Right lobe of liver (tissue), 6 donors: ENCODE results near the gene FOXD4L6. TPM values are rescaled to one million over a fixed set of nuclear protein-coding genes. Genes with fewer than 3 reads are reported as not detected.
A peak's percentile ranks its signal among the peaks of the same experiment; 100 is the strongest.
"Not testable (repeated sequence)": the region's sequence is repeated elsewhere in the genome, so short reads cannot be mapped to it uniquely, and the experiment has no call there.

ENCODE experiments used
- ATAC-seq, 4 donors: fragments of 200-7000 bp; cut with Tn5 transposase; one replicate each; pipeline ENCODE4 v1.9.1; 2020; ENCODE audit warnings: mild to moderate bottlenecking in 4 of 4, moderate library complexity in 4 of 4
- DNase-seq, 3 donors: peaks; one replicate each; pipeline ENCODE4 v3.0.0-alpha.2; 2020
- H3K27ac ChIP-seq, 3 donors: fragments of 200-600 bp; one replicate each; pipeline ENCODE4 v1.8.0; 2022
- H3K27me3 ChIP-seq, 2 donors: fragments of 200-600 bp; one replicate each; pipeline ENCODE4 v1.8.0; 2022
- H3K36me3 ChIP-seq, 4 donors: fragments of 200-600 bp; sonication (generic) in 1 of 4; one replicate each; pipeline versions ENCODE4 v1.5.1 to v1.8.0; 2017 to 2022; ENCODE audit warnings: control low read depth in 1 of 4
- H3K4me1 ChIP-seq, 4 donors: fragments of 200-600 bp; sonication (generic) in 1 of 4; one replicate each; pipeline versions ENCODE4 v1.5.1 to v1.8.0; 2017 to 2022; ENCODE audit warnings: control low read depth in 1 of 4
- H3K4me3 ChIP-seq, 3 donors: fragments of 200-600 bp; one replicate each; pipeline ENCODE4 v1.8.0; 2022
- H3K9me3 ChIP-seq, 4 donors: fragments of 200-600 bp; sonication (generic) in 1 of 4; one replicate each; pipeline versions ENCODE4 v1.5.1 to v1.8.0; 2017 to 2022; ENCODE audit warnings: control low read depth in 1 of 4
- WGBS: methylation state at CpG from one replicate; pipeline ENCODE4 v1.1.6; 2018; ENCODE audit warnings: low coverage, low lambda C conversion rate; ENCODE audit not compliant: insufficient coverage; ENCODE audit errors: missing lambda C conversion rate; 5-methylcytosine and 5-hydroxymethylcytosine counted together
- intact Hi-C, 2 donors: fragments of 100-400 bp; cut with DNase I; formaldehyde crosslinking; loops; one replicate each; pipeline versions ENCODE4 v1.11.2 to v1.14.1; 2022
- long read RNA-seq: library from polyadenylated mRNA; unstranded; transcript quantifications from one replicate; pipeline ENCODE4 v2.0.0, GENCODE V29; 2019
- total RNA-seq, 6 experiments: library from RNA; depleted of rRNA in 2 of 6; stranded (reverse); fragments of >200 nt in 2 of 6; fragmentation: NEBNext Ultra II Directional in 3 of 6; extraction: Animal tissue kit (Norgen Biotek cat#: 25700) in 3 of 6; gene quantifications; one replicate each; pipeline versions ENCODE4 v1.1.0 to v1.2.4, GENCODE V29; 2016 to 2023
- donor health status: DM: no; HTN: yes; CAD: no.
- donor health status: DM: no; HTN: no; CAD: no.
- donor health status: DM: no; HTN: no; CAD: no.
- donor health status: DM: no; HTN: yes; CAD: no.
- donor health status: DM: no; HTN: yes; CAD: no.

FOXD4L6 gene
- total RNA-seq: not detected
- long read RNA-seq: 0 reads

DNA sequence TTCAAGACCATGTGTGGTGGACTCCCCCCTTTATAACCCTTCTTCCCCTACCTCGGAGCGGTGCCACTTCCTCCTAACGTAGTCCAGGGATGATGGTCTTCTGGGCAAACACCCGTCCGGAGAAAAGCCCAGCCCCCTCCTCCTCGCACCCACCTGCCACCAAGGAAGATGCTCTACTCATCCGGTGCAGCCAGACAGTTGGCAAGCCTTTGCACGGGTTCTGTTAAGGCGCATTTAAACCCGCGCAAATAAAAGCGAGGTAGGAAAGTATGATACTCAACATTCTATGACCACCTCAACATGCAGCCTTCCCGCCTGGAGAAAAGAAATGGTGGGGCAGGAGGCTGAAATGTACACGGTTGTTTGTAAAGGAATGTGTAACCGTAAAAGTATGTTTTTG is at the start of gene FOXD4L6:
FOXD4L6 (minus strand) TSS at position 101 of the 400 bp plus-strand sequence. CDS start 298 bp downstream, outside the sequence.
- H3K27me3 ChIP-seq, H3K27ac ChIP-seq, ATAC-seq, H3K9me3 ChIP-seq, H3K36me3 ChIP-seq, H3K4me1 ChIP-seq, H3K4me3 ChIP-seq, intact Hi-C loops, DNase-seq: not testable (repeated sequence)
- WGBS: no CpG with 5 or more reads among the region's 15 CpGs

DNA sequence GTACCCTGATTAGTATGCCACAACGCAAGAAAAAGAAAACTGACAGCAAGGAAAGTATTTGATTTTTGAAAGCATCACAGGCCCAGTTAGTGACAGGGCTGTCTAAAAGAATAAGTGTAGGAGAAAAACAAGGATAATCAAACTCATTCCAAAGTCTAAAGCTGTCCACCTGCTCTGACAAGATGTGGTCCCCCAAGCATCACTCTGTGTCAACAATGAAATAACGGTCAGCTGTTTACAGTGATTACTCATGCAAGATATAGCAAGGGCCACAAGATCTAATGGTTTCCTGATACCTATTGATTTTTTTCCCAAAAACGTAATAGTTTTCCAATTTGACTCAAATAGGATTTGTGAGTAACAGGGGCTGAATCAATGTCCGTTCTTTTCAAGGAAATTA is 46.5 kb upstream of the FOXD4L6 start:
- 34% methylated on average over 2 of the region's 4 CpGs for WGBS
- ATAC-seq, intact Hi-C loops, H3K36me3 ChIP-seq, H3K27ac ChIP-seq, H3K9me3 ChIP-seq, H3K4me1 ChIP-seq, H3K4me3 ChIP-seq, DNase-seq, H3K27me3 ChIP-seq: not testable (repeated sequence)

DNA sequence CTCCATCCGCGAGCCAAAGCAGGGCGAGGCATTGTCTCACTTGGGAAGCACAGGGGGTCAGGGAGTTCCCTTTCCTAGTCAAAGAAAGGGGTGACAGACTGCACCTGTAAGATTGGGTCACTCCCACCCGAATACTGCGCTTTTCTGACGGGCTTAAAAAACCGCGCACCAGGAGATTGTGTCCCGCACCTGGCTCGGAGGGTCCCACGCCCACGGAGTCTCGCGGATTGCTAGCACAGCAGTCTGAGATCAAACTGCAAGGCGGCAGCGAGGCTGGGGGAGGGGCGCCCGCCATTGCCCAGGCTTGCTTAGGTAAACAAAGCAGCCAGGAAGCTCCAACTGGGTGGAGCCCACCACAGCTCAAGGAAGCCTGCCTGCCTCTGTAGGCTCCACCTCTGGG is 21.6 kb upstream of the FOXD4L6 start:
- WGBS: no CpG with 5 or more reads among the region's 18 CpGs
- H3K36me3 ChIP-seq, H3K9me3 ChIP-seq, H3K4me3 ChIP-seq, ATAC-seq, intact Hi-C loops, H3K27ac ChIP-seq, H3K4me1 ChIP-seq, H3K27me3 ChIP-seq: not testable (repeated sequence)
- DNase-seq: peak in 2 of 3 donors; percentile 13 to 27

DNA sequence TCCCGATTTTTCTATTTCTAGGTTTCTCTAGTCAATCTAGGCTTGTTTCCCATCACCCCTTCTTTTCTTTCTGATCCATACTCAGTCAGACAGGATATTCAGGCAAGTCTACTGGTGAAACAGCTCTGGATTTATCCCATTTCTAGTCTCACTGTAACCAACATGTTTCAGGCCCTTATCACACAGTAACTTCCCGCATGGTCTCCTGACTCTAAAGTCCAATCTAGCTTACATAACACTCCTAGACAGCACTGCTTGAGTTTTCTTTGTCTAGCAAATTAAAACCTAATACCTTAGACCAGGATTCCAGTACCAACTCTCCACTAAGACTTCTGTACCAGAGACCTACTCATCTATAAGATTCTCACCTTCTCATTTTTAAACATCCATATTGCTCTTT is 13.4 kb upstream of the FOXD4L6 start:
- H3K27me3 ChIP-seq, H3K4me3 ChIP-seq, H3K36me3 ChIP-seq, H3K27ac ChIP-seq, ATAC-seq, DNase-seq, intact Hi-C loops, H3K9me3 ChIP-seq, H3K4me1 ChIP-seq: not testable (repeated sequence)
- 71% methylated on average over 2 of the region's 2 CpGs for WGBS

DNA sequence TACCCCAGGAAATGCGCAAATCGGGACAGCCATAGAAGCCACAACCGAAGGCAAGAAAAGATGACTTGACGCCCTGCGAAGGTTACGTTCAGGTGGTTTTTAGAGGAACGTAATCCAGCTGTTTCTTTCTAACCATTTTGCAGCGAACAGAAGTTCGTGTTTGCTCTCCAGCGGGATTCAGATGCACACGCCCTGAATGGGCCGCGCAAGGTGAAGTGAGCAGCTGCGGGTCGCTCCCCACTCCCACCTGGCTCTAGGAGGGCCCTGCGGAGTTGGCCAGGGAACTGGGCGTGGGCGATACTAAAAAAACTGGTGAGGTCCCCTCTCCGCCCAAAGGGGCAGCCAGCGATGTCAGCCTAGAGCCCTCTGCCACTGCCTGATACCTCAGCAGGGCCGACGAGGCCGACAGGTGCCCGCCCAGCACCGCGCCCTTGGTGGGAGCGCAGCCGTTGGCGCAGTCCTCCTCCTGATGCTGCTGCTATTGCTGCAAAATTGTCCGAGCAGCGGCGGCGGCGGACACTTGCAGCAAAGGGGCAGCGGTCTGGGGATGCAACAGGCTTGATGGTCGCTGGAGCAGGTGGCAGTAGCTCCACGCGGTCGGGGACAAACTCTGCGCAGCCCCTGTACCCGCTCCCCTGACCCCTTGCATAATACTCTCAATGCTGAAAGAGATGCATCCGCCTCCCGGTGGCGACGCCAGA is 1.6 kb downstream of the FOXD4L6 start:
- DNase-seq, intact Hi-C loops: not testable (repeated sequence)

DNA sequence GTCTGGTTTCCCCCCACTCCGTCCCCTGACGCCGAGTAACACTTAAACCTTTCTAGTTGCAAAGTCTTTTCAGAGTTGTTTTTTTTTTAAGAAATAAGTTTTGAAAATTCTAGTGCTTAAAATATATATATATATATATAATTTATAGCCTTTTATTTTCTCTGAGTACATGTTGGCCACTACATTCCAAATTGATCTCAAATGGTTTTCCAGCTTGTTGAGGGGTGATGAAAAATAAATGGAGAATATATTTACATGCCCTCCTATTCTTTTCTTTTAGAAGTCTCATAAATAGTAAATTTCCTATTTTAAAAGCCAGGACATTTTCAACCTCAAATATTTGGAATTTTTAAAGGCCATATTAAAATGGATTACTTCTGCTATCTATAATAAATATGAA is 2.5 kb downstream of the FOXD4L6 start:
- H3K4me1 ChIP-seq, H3K27ac ChIP-seq, DNase-seq, H3K36me3 ChIP-seq, H3K4me3 ChIP-seq, H3K27me3 ChIP-seq, intact Hi-C loops, ATAC-seq, H3K9me3 ChIP-seq: not testable (repeated sequence)
- 17% methylated on average over 3 of the region's 3 CpGs for WGBS

More for the DNA sequence above, 1.6 kb downstream of the FOXD4L6 start:
- not testable (repeated sequence) for H3K4me3 ChIP-seq, H3K36me3 ChIP-seq, H3K9me3 ChIP-seq, H3K4me1 ChIP-seq, H3K27ac ChIP-seq, H3K27me3 ChIP-seq, ATAC-seq
- no CpG with 5 or more reads among the region's 45 CpGs for WGBS

DNA sequence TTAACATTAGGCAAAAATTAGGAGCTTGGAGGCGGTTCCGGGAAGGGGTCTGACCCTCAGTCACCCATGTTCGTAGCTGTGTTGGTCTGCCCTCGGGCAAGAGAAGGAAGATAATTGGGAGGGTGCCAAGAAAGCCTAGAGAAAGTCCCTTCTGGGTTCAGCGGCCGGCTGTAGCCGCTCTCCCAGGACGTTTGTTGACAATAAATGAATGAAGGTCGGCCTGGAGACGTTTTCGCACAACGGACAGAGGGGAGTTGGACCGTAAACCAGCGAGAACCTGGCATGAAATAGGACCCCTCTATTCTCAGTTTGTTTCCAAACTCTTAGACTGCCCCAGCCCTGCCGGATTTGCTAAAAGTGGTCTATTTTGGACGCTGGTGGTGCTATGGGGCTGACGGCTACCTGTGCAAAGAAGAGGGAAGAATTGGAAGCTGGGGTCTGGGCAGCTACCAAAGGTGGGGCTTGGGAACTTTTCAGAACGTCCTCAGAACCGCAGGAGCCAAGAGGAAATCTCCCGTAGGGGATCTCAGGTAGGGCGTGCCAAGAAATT is 3.3 kb downstream of the FOXD4L6 start:
- ATAC-seq: peak; percentile 46 to 65 (median 50)
- WGBS: no CpG with 5 or more reads among the region's 21 CpGs

DNA sequence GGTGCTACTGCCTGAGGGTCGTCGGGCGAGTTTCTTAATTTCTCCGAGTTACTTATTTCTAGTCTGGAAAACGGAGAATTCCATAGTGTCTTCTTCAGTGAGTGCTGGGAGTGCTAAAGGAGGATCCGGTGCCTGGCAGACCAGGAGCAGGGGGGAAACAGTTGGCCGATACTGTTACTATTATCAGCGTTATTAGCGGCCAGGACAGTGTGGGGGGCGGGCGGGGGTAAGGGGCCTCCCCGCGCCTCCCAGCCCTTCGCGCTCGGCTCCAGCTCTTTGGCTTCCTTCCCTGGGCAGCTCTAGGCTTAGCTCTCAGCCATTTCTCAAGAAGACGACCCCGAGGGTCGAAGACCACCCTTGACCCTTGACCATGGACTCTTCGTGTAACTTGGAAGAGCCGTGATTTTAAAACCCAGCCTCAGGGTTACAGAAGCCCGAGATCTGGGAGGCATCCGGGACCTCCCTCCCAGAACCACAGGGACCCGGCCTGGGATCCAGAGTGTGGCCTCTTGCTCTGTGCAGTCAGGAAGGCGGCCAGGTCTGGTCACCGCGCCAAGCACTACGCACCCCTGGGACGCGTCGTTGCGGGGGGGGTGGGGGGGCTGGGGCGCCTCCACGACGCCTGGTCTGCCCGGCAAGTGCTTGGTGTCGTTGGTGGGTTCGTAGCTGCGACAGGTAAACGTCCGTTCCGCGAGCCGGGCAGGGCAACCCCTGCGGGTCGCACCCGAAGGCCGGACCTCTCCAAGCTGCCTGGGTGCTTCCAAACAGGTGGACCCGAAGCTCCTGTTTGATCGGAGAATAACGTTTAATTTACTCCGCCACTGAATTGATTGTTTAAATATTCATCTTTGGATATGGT is 4.0 kb downstream of the FOXD4L6 start:
- intact Hi-C loops, H3K36me3 ChIP-seq, H3K4me3 ChIP-seq, DNase-seq, H3K27ac ChIP-seq, H3K4me1 ChIP-seq, H3K9me3 ChIP-seq, H3K27me3 ChIP-seq: not testable (repeated sequence)
- 7% methylated on average over 20 of the region's 52 CpGs for WGBS
- peak; percentile 39 to 60 (median 48) for ATAC-seq

More for the DNA sequence above, 3.3 kb downstream of the FOXD4L6 start:
- H3K4me3 ChIP-seq, H3K27me3 ChIP-seq, H3K36me3 ChIP-seq, H3K4me1 ChIP-seq, DNase-seq, intact Hi-C loops, H3K27ac ChIP-seq, H3K9me3 ChIP-seq: not testable (repeated sequence)

DNA sequence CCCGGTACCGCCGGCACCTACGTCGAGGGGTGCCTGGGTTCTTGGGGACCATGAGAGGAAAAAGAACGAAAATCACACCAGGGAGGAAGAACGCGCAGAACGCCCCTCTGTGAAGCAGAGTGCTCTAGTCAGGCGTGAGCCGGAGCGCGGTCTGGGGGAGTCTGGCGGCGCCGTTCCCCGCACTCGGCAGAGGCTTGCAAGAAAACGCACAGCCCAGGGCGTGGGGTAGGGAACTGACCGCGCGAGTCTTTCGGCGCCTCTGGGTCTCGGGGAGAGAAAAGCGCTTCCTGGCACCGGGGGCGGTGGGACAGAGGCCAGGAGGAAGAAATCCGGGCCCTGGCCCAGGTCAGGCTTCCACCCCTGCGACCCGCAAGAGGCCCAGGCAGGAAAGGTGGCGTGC is 4.7 kb downstream of the FOXD4L6 start:
- peak; percentile 37 to 53 (median 38) for ATAC-seq
- H3K4me3 ChIP-seq, DNase-seq, intact Hi-C loops, H3K27me3 ChIP-seq, H3K27ac ChIP-seq, H3K4me1 ChIP-seq, H3K36me3 ChIP-seq, H3K9me3 ChIP-seq: not testable (repeated sequence)
- 0% methylated on average over 2 of the region's 33 CpGs for WGBS

DNA sequence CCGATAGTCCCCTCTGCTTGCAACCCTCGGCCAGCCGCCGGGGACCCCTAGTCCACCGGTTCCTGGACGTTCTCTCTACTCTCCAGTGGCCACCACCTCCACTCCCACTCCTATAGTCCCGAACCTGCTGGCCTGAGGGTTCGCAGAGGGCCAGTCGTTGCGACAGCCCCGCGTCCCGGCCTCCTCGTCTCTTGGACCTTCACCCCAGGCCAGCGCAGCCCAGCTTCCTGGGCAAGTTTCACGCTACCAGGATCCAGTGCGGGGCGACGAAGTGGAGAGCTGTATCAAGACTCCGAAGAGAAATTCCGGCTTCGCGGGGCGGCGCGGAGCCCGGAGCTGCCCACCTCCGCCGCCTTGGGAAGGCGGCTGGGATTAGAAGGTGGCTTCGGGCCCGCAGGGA is 5.1 kb downstream of the FOXD4L6 start:
- H3K27ac ChIP-seq, H3K36me3 ChIP-seq, H3K4me3 ChIP-seq, H3K9me3 ChIP-seq, H3K4me1 ChIP-seq, H3K27me3 ChIP-seq, intact Hi-C loops: not testable (repeated sequence)
- peak in 1 of 3 donors; percentile 57 for DNase-seq
- peak; percentile 33 to 75 (median 66) for ATAC-seq
- 2% methylated on average over 10 of the region's 32 CpGs for WGBS

DNA sequence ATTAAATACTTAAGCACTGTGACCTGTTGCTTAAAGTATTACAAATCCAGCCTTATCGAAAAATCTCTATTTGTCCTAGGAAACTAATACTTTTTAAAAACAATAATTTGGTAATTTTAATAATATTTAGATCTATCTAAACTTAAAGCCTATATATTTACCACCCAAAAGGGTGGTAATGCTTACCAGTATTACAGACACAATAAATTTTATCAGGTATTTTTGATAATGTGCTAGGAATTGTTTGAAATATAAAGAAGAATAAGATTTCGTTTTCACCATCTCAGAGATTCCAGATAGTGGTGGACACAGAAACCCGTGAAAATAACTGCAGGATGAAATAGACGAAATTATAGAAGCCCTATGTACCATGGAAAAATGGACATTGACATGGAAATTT is 7.8 kb downstream of the FOXD4L6 start:
- H3K27ac ChIP-seq, intact Hi-C loops, ATAC-seq, H3K9me3 ChIP-seq, DNase-seq, H3K27me3 ChIP-seq, H3K4me3 ChIP-seq, H3K4me1 ChIP-seq, H3K36me3 ChIP-seq: not testable (repeated sequence)
- WGBS: 11% methylated on average over 1 of the region's 4 CpGs
